D721Med (cell line): ENCODE results near the gene KRTAP10-7.
"Not testable (repeated sequence)": the region's sequence is repeated elsewhere in the genome, so short reads cannot be mapped to it uniquely, and the experiment has no call there.

ENCODE experiments used
- DNase-seq: peaks from one replicate; pipeline ENCODE4 v3.0.0; 2011; ENCODE audit warnings: low spot score; ENCODE audit not compliant: insufficient read length
- FAIRE-seq: peaks from 2 replicates; lab custom pipeline; 2011; peaks lifted over from hg19 to GRCh38; lab: Jason Lieb, UNC
- TF ChIP-seq, protein P1 (sequence below): IDR thresholded peaks from 2 replicates; pipeline ENCODE4 v1.5.1; 2012; ENCODE audit warnings: mild to moderate bottlenecking, control low read depth; ENCODE audit not compliant: insufficient read depth; ENCODE audit errors: missing control alignments

KRTAP10-7 gene

GRCh38 chr21:44568261-44568660 lies 32.1 kb upstream of the KRTAP10-7 start:
- TF ChIP-seq, protein P1, sequence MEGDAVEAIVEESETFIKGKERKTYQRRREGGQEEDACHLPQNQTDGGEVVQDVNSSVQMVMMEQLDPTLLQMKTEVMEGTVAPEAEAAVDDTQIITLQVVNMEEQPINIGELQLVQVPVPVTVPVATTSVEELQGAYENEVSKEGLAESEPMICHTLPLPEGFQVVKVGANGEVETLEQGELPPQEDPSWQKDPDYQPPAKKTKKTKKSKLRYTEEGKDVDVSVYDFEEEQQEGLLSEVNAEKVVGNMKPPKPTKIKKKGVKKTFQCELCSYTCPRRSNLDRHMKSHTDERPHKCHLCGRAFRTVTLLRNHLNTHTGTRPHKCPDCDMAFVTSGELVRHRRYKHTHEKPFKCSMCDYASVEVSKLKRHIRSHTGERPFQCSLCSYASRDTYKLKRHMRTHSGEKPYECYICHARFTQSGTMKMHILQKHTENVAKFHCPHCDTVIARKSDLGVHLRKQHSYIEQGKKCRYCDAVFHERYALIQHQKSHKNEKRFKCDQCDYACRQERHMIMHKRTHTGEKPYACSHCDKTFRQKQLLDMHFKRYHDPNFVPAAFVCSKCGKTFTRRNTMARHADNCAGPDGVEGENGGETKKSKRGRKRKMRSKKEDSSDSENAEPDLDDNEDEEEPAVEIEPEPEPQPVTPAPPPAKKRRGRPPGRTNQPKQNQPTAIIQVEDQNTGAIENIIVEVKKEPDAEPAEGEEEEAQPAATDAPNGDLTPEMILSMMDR, result no peak
- DNase-seq (no peak), FAIRE-seq (no peak)

DNA sequence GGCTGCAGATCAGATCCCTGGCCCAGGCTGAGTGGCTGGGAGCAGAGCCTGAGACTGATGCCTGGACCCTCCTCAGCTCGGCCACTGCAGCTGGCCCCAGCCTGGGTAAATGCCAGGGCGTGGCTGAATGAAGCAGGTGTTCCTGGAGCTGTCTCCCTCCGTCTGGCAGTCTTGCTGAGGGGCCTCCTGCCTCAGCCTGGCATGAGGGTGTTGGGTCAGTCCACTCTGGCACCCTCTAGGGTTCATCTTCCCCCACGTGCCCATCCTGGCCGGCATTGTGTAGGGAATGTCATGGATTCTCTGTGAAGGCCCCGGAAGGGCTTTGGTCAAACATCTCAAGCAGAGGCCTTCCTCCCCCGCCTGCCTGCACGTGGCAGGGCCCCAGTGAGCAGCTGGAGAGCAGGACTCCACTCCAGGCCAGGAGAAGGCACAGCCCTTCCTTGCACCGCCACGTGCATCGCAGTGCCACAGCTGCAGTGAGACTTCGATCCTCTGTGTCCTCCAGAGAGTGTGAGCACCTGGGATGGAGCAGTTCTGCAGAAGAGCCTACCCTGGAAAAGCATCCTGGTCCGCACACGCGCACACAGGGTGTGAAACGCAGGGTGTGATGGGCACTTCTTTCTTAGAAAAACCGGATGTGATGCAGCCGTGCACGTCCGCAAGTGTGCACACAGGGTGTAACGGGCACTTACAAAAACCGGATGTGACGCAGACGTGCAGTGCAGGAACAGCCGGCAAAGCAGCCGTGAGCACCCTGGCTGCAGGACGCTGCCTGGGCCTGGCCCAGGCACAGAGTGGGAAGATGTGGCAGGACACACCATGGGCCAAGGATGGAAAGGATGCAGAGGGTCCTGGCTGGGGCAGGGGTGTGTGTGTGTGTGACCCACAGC lies 31.5 kb upstream of the KRTAP10-7 start:
- DNase-seq, result no peak
- no peak for FAIRE-seq
- TF ChIP-seq, protein P1, result no peak

DNA sequence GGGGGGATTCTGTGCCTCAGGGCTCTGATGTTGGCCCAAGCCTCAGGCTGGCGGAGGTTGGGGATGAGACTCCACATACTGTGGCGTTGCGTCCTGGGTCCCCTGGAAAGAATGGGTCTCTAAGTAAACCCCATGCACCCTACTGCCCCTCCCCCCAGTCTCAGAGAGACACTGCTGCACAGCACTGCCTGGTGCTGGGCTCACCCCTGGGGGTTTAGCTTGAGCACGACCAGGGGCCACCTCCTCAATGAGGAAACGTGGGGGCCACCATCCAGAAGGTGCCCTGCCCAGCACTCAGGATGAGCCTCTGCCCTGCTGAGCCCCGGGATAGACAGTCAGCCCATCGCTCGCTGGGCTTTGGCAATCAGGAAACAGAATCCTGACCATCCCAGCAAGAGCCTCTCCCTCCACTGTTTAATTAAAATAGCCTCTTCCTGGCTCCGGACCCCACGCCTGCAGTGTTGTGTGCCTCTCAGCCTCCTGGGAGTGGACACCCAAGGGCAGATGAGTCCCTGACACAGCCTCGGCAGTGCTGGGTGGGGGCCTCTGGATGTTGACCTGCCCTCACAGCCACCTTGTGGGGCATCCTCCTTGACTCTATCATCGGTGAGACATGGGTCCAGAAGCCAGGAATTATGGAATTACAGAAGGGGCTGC lies 30.4 kb upstream of the KRTAP10-7 start:
- TF ChIP-seq, protein P1, result no peak
- FAIRE-seq (no peak), DNase-seq (no peak)

- FAIRE-seq (no peak), DNase-seq (no peak)
- TF ChIP-seq, protein P1, result no peak
Measured at GRCh38 chr21:44571296-44571695, 29.1 kb upstream of the KRTAP10-7 start.

- DNase-seq, result no peak
- TF ChIP-seq, protein P1, result no peak
- no peak for FAIRE-seq
Measured at GRCh38 chr21:44571844-44572782, 28.3 kb upstream of the KRTAP10-7 start.

DNA sequence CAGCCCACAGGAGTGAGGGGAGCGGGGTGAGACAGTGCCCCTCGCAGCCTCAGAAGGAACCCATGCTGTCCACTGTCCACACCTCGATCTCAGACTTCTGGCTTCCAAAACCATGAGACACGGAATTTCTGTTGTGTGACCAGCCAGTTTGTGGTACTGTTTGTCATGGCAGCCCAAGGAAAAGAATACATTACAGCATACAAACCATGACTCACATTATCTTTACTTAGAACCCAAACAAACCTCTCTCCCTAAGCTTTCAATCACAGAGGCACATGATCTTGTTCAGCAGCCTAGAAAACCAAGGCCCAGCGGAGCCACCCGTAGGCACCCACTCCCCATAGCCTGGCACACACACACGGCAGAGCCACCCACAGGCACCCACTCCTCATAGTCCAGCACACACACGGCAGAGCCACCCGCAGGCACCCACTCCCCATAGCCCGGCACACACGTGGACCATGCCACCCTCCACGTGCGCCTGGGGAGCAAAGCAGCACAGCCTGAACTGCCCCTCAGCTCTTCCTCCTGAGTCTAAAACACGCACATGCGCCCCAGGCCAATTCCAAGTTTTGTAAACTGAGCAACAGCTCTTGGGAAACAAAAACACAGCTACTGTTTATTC lies 27.3 kb upstream of the KRTAP10-7 start:
- DNase-seq, result no peak
- FAIRE-seq, result no peak
- TF ChIP-seq, protein P1, result no peak

GRCh38 chr21:44573630-44574456 lies 26.6 kb upstream of the KRTAP10-7 start, which contains the start of gene KRTAP10-4:
TSS of gene KRTAP10-4 (plus strand) at chr21:44573729. CDS start at chr21:44573759, 30 bp downstream.
- DNase-seq, FAIRE-seq: not testable (repeated sequence)
